ELF-1 (cell line): ENCODE data around the gene SLC29A3.

Experiments used
- DNase-seq: peaks from one replicate; pipeline ENCODE4 v3.0.0-alpha.2; 2016; ENCODE audit warnings: low read depth, low spot score

The SLC29A3 gene

DNA sequence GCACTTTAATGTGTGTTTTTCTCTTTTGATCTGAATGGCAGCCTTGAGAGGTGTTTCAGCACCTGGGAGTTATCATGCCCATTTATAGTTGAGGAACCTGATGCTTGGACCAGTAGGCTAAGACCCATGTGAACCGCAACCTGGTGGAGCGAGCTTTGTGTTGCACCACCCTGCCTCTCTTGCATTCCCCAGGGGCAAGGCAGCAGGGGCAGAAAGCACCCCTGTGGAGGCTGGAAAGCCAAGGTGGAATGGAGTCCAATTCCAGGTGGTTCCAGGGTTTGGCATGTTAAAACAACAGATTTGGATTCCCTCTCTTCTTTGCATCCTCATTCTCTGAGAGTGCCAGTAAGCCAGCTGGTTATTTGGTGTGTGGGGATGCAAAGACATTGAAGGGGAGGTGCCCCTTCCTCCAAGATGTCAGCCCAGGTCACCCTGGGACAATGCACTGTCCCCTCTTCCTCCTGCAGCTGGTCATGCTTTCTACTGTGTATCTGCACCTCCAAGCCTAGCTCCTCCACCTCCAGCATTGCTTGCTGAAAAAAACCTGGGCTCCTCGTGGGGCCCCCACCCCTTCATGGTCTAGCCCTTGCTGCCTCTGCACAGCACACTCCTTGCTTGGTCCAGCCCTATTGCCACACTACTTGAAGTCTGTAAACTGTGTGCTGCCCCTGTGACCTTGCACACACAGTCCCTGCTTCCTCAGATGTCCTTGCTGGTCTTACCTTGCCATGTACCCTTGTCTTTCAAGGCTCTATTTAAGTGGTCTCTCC, 72.0 kb downstream of the SLC29A3 start:
- no peak for DNase-seq

DNA sequence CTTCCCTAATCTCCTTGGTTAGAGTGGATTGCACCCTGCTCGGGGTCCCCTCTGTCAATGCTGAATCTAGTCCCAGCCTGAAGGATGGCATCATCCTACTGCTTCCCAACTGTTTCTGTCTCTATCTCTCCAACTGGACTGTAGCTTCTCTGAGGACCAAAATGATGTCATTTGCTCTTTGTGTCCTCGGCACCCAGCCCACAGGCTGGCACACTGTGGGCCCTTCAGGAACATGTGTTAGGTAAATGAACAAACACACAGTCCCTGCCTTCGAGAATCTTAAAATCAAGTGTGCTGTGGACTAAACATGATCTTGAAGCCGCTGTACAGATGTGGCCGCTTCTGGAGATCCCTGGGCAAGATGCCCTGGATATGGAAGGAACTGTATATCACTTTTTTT, 72.6 kb downstream of the SLC29A3 start:
- DNase-seq = no peak

DNA sequence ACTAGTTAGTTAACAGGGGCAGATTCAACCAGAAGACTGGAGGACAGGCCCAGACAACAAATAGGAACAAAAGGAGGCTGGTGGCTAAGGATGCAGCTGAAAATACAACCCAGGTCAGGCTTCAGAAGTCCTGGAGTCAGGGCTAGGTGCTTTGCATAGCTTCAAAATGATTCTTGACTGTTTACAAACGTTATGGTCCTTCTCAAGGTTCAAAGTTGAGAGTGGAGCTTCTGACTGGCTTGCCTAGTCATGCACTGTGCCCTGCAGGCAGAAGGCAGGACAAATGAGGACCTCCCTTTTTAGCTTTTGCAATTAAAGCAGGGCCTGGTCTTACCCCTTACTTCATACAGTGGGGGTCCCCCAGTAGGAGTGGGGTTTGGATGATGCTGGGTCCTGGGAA, 73.2 kb downstream of the SLC29A3 start:
- no peak for DNase-seq

DNA sequence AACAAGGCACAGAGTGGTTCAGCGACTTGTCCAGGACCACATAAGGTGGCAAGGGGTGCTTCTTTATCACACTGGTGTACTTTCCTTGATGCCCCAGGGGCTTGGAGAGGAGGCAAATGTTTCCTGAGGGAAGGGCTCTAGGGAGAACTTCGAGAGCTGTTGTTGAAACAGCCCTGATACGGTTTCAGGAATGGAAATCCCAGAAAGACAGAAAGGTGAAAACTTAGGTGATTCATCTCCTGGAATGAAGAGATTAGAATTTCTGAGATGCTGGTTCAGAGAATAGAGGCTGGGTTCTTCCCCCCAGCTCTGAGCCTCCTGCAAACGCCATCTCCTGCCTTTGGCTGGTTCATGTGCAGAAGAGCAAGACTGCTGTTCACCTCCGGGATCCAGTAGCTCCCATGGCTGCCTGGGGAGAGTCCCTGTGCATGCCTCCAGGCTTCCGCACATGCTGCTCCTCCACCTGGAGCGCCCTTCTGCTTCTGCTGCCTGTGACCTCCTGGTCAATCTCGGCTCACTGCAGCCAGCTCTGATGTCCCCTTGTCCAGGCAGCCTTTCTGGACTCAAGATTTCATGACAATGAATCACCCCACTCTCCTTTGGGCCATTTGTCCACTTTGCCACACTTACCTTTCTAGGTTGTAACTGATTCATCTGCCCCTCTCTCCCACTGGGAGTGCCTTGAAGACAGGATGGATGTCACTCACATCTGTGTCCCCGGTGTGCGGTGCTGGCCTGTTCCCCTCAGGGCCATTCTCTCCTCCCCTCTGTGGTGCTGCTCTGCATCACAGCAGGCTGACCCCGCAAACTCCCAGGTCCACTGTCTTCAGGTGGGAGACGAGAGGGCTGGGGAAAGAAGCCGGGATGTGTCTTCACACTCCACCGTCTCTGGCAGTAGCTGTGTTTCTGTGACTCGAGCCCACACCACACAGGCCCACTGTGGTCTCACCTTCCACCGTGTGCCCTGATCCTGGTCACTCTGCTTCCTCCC, 74.0 kb downstream of the SLC29A3 start:
- no peak for DNase-seq

DNA sequence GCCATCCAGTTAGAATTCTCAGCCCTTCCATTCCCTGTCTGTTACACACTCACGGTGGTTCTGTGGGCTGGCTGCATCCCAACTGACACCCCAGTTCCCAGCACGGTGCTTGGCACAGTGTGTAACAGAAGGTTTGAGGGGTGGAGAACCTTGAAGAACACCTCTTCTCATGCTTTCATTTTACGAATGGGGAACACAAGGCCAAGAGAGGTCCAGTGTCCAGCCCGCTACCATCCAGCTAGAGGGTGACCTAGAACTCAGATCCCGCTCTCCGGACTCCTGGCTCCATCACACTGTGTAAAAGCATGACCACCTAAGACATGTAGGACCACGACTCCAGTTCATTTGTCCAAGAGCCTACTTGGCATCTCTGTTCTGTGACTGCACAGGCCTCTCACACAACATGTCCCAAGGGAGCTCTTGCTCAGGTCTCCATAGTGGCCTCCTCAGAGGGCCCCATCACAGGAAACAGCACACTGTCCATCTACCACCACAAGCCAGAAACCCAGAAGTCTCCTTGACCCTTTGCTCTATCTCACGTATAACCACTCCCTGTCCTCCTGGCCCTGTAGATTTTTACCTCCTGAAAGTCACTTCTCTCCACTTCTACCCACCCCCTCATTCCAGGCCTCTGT, 74.9 kb downstream of the SLC29A3 start:
- DNase-seq = no peak

DNA sequence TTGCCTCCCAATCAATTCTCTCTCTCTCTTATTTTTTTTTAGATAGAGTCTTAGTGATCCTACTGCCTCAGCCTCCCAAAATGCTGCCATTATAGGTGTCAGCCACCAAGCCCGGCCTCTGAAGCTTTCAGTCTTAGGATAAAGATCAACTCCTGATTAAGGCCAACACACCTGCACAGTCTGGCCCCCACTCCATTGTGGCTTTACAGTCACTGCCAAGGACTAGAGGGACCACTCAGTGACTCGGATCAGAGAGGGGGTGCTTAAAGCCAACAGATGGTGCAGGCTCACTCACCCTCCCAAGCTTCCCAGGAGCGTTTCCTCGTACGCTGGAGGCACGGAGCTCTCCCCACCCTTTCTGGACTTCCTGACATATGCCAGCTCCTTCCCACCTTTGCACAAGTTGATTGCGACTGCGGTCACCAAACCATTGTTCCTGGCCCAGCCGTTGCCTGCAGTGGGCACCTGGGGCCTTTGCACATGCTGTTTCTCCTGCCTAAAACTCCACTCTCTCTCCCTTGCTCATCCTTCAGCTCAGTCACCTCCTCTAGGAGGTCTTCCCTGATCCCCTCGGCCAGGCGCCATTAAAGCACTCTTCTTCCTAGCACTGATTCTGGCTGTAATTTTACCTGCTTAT, 76.0 kb downstream of the SLC29A3 start:
- no peak for DNase-seq

DNA sequence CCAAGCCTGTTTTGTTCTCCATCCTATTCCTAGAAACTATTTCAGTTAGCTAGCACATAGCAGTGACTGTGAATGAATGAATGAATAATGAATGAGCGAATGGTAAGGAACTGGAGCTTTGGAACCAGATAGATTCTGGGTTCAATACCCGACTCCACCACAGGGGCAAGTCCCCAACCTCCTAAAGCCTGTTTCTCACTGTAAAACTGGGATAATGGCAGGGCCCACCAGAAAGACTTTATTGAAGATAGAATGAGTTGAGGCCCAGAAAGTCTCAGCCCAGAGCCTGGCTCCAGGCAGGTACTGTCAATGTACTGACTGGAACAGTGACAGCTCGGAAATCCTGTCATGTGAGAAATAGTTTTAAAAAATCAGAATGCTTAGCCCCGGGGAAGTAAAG, 76.6 kb downstream of the SLC29A3 start:
- no peak for DNase-seq

DNA sequence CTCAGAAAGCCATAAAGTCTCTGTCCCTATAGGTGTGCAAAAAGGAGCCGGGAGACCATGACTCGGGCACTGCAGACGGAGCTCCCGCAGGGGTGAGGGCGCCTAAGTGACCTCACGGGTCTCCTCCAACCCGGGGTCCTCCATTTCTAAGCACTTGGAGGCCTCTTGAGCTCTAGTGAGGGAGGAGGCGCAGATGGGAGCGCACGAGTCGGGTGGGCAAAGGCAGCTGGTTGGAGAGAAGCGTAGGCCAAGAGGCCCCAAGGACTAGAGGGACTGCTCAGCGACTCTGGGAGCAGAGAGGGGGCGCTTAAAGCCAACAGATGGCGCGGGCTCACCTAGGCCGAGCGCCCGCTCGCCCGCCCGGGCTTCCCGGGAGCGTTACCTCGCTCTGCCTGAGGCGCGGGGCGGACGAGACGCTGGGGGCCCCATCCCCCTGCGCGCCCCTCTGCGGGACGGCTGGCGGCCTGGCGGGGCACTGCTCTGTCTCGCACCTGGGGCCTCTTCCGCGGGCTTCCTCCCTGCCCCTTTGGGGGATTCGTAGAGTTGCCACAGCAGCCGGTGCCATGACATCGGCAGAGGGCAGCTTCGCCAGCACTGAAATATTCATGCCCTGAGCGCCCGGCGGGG, 77.1 kb downstream of the SLC29A3 start:
- peak; percentile 80 for DNase-seq

DNA sequence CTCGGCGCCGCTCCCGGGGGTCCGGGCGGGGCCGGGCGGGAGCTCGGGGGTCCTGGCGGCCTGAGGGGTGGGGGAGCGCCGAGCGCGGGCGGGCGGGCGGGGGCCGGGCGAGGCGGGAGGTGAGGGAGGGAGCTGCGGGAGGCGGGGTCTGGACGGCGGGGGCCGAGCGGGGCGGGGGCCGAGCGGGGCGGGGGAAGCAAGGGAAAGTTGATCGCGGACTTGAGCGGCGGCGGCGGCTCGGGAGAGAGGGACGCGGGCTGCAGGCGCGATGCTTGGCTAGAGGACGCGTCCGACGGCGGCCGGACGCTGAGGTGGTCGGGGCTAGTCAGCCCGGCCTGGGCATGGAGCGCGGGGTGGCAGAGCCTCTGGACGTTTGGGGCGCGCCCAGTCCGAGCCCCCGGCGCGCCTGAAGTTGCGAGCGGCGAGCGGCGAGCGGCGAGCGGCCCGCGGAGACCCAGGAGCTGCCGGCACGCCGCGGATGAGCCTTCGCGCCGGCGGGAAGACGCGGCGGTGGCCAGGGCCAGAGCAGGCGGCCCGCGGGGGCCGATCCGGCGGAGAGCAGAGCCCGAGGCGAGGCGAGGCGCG, 77.7 kb downstream of the SLC29A3 start, which contains the start of gene CDH23:
Gene CDH23 (plus strand): TSS at position 210 of the 585 bp plus-strand sequence. CDS start 42,912 bp downstream, outside the sequence.
- DNase-seq = peak; percentile 47

DNA sequence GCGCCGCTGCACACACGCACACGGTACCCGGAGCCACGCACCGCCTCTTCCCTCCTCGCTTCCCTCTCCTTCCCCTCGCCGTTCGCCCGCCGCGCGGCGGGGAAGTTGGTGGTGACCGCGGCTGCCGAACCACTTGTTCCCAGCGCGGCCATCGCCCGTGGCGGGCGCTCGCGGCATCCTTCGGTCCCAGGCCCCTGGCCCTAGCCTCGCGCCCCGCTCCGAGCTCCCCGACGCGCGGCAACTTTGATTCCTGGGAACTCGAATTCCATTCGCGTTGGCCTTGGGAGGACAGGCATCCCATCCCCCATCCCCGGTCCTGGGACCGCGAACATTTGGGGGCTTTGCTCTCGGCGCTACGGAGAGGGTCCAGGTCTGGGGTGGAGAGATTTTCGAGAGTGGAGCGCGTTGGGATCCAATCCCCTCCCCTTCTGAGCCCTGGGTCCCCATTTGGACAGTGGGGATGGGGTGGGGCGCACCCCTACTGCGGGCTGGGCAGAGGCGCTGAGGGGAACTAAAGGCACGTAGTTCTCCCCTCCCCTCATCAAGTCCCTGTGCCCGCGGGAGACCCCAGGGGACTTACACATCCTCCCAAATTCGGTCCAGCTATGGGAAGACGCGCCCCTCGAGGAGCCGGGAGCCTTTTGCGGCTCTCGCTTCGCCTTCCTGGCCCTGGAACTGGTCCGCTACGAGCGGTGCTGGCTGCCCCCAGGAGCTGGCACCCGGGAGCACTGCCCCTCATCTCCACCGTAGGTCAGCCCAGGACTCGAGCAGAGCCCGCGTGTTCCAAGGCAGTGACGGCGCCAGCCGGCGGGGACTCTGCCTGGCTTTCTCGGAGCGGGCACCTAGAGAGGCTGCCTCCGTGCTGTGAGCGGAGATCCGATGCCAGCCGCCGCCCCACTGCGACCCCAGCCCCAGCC, 78.5 kb downstream of the SLC29A3 start:
- peak; percentile 24 for DNase-seq

DNA sequence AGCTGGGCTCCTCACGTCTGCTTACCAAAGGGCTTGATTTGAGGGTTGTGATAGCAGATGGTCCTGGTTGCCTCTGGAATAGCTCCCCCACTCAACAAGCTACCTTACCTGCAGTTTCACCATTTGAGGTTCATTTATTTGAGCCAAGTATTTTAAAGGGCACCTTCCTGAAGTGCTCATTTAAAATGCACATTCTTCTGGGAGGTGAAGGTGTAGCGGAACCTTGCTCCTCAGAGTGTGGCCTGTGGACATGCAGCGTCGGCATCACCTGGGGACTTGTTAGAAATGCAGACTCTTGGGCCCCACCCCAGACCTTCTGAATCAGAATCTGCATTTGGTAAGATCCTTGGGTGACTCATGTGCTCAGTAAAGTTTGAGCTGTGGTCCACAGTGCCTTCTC, 79.9 kb downstream of the SLC29A3 start:
- no peak for DNase-seq

DNA sequence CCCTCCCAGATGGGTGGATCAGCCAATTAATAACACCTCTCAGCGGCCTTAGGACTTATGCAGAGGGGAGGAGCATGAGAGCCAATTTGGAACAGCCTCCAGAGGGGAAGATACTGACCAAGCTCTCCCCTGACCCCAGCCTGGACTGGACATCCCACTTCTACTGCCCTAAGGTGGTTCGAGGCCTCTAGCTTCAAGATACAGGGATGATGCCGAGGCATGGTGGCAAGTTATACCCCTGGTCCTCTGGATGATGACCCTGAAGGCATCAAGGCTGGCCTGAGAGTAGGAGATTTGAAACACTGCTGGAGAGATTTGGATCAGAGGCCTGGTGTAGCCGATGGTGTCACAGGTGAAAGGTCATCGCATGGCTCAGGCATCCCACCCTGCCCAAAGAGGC, 80.9 kb downstream of the SLC29A3 start:
- DNase-seq = no peak

DNA sequence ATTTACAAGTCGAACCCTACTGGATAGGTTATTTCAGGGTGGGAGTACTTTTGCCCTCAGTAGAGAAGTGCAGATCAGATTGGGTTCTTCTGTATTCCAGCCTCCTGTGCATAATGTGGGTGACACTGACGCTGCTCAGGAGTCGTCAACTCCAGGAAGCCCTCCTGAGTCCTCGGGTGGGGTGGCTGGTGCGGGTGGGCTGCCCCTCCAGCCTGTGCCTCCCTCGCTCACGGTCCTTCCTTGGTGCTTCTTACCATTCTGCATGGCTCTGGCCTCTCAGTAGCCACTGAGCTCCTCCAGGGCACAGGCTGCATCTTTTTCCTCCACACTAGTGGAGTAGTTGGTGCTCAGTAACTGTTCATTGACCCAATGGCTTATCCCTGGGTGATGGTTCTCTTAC, 82.0 kb downstream of the SLC29A3 start:
- DNase-seq = no peak

DNA sequence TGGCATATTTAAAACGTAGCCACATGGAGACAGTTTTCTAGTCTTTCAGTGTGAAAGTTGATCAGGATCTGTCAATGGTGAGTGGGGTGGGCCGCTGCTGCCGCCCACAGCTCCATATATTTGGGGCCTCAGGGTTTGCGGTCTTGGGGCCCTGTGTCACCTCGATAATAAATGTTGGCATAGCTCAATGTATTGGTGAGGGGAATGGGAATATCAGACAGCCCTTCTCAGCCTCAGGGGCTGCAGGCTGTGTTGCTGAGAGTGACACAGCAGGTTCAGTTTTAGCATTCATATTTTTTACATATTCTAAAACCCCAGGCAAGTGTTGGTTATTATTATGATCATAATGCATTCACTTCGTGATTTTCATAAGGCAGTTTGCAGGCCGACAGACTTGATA, 82.9 kb downstream of the SLC29A3 start:
- DNase-seq = no peak

DNA sequence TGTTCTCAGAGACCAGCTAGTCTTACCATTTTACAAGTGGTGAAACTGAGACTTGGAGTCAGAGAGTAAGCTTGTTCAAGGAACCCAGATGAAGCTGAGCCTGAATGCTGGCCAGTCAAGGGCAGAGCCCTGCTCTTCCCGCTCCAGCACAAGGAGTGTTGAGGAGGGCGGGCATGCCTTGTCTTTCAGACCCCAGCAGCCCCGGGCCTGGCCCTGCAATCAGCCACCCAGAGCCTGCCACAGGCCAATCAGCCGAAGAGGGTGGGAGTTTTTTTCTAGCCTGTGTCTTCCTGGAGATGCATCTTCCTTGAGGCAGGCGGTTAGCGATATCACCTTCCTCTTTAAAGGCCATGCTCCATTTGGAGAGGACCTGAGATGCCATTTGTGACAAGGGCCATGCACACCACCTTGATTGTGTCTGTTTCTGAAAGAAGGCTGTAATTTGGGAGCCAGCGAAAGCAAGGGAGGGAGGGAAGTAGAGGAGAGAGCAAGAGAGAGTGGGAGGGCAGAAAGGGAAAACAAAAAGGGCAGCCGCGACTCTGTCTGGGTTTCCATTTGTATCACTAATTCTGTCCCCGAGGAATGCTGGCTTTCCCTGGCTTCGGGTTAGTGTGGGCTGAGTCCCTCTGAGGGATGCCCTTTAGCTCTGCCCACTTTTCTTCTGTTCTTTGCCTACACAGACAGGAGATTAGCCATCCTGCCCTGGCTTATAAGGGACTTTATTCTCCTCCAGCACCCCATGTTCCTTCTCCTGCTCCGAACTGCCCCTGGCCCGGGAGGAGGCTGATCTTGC, 85.6 kb downstream of the SLC29A3 start:
- peak; percentile 53 for DNase-seq

DNA sequence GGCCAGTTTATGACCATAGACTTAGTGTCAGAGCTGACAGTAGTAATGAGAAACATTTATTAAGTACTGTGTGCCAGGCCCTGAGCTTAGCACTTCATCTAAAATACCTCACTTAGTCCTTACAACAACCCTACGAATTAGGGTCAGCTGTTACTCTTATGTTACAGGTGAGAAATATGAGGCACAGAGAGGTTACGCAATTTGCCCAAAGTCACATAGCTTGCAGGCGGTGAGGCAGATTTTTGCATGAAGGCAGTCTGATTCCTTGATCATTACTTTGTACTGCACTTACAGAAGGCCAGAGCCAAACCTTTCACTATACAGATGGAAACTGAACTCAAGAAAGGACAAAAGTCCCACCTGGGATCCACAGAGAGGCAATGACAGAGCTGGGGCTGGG, 87.8 kb downstream of the SLC29A3 start:
- DNase-seq = no peak

DNA sequence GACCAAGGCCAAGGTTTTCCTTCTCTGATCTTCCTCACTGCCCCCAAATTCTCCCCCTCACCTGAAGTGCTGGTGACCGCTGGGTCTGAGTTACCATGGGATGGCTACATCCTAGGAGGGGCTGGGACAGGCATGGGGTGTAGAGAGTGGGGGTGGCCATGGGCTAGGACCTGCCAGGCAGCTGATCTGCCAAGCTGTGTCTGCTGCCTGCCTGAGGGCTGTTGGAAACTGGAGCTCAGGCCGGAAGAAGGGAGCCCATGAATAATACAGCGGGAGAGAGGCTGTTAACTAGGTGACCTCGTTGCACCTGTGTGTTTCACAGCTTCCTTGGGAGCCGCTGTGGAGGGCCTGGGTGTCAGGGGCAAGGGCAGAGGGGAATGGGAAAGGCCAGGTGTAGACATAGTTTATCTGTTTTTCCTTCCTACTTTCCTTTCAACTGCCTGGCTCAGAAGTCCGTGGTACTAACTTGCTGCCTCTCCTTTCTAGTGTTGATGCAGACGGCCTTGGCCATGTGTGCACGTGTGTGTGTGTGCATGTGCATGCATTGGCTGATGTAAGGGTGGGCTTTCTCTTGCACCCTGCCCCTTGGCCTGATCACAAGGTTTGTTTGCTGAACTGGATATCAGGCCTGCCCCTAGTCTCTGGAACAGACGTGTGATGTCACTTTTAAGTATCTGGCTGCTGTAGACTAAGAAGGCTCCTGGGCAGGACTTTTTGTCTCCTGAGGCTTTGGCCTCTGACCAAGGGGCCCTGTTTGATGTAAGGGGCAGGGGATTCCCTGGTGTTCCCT, 89.6 kb downstream of the SLC29A3 start:
- no peak for DNase-seq

DNA sequence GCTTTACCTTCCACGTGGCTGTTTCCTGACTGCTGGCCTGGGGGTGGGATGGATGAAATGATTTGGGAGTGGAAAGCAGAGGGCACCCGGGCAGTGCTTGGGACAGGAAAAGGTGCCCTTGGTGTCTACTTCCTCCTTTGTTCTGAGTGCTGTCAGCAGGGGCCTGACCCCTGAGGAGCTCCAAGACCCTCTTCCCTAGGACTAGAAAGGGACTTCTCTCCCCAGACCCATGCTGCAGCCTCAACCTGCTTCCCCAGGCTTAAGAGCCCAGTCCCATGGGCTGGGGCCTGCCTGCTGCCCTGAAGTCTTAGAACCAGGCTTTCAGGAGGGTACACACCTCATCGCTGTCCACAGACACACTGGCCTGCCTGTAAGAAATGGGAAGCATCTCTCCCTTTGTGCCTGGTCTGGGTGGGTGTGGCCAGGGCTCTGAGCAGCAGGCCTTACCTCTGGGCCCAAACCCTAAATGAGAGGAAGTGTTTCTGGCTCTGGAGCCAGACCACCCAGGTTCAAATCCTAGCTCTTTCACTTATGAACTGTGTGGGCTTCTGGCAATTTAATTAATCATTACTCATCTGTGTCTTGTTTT, 90.6 kb downstream of the SLC29A3 start:
- no peak for DNase-seq
